Measurements from ENCODE around the gene GSS. TPM values are rescaled to one million over a fixed set of nuclear protein-coding genes. Genes with fewer than 3 reads are reported as not detected.
A peak's percentile ranks its signal among the peaks of the same experiment; 100 is the strongest.

GSS gene
- total RNA-seq, 3 donors from 2014 or later, result 33.4 to 61.9 (median 53.7) TPM

- TF ChIP-seq POLR2AphosphoS5 (IDR thresholded peaks at IDR 0.05) (no peak), POLR2A (IDR thresholded peaks at IDR 0.05) (no peak), CTCF (IDR thresholded peaks at IDR 0.05) (no peak)
- Histone ChIP-seq H3K4me3 (no peak overlapping the region), H3K4me1 (peaks cover 0 to 8% of the 10 kb centered on the region in 2 donors), H3K9me3 (no peaks in the 10 kb centered on the region), H3K27ac (peak overlapping the region; percentile 75 to 76), H3K36me3 (no peaks in the 10 kb centered on the region), H3K27me3 (no peaks in the 10 kb centered on the region)
- peak in 1 of 2 donors; percentile 55 for DNase-seq (ENCODE audit: low spot score in 2 of 2)
- intact Hi-C loops (cut with DNase I; ENCODE audit: low total_unique reads), result no loop called here
Observed at GRCh38 chr20:34938466-34939163, 17.0 kb downstream of the GSS start.

- DNase-seq (ENCODE audit: low spot score in 2 of 2), result no peak
- H3K36me3 ChIP-seq, result no peaks in the 10 kb centered on the region
- H3K9me3 ChIP-seq, result no peaks in the 10 kb centered on the region
- H3K4me1 ChIP-seq, result no peaks in the 10 kb centered on the region
- no peak overlapping the region for H3K27ac ChIP-seq
- intact Hi-C loops (cut with DNase I; ENCODE audit: low total_unique reads), result no loop called here
- no peak overlapping the region for H3K4me3 ChIP-seq
- H3K27me3 ChIP-seq, result no peaks in the 10 kb centered on the region
- no peak for TF ChIP-seq POLR2AphosphoS5 (IDR thresholded peaks at IDR 0.05)
Observed at GRCh38 chr20:34931771-34932170, 23.8 kb downstream of the GSS start.

GRCh38 chr20:34928411-34928810 lies 27.2 kb downstream of the GSS start:
- Histone ChIP-seq H3K36me3 (no peaks in the 10 kb centered on the region), H3K4me1 (no peaks in the 10 kb centered on the region), H3K27ac (peak overlapping the region; percentile 66 to 76), H3K27me3 (no peaks in the 10 kb centered on the region), H3K4me3 (no peak overlapping the region), H3K9me3 (no peaks in the 10 kb centered on the region)
- no peak for TF ChIP-seq POLR2AphosphoS5 (IDR thresholded peaks at IDR 0.05)
- intact Hi-C loops (cut with DNase I; ENCODE audit: low total_unique reads), result no loop called here
- DNase-seq (ENCODE audit: low spot score in 2 of 2), result no peak

GRCh38 chr20:34927736-34928135 lies 27.9 kb downstream of the GSS start:
- no peaks in the 10 kb centered on the region for H3K9me3 ChIP-seq
- no peak overlapping the region for H3K4me3 ChIP-seq
- no peaks in the 10 kb centered on the region for H3K36me3 ChIP-seq
- H3K27ac ChIP-seq, result peak overlapping the region; percentile 66 to 76
- intact Hi-C loops (cut with DNase I; ENCODE audit: low total_unique reads), result no loop called here
- DNase-seq (ENCODE audit: low spot score in 2 of 2), result no peak
- TF ChIP-seq POLR2A (IDR thresholded peaks at IDR 0.05) (no peak), CTCF (IDR thresholded peaks at IDR 0.05) (no peak), POLR2AphosphoS5 (IDR thresholded peaks at IDR 0.05) (no peak)
- H3K27me3 ChIP-seq, result no peaks in the 10 kb centered on the region
- no peaks in the 10 kb centered on the region for H3K4me1 ChIP-seq

- TF ChIP-seq POLR2AphosphoS5 (IDR thresholded peaks at IDR 0.05) (no peak), POLR2A (IDR thresholded peaks at IDR 0.05) (no peak), CTCF (IDR thresholded peaks at IDR 0.05) (no peak)
- Histone ChIP-seq H3K9me3 (no peaks in the 10 kb centered on the region), H3K27ac (peak overlapping the region; percentile 66 to 76), H3K4me1 (no peaks in the 10 kb centered on the region), H3K27me3 (no peaks in the 10 kb centered on the region), H3K36me3 (no peaks in the 10 kb centered on the region), H3K4me3 (no peak overlapping the region)
- intact Hi-C loops (cut with DNase I; ENCODE audit: low total_unique reads), result no loop called here
- DNase-seq (ENCODE audit: low spot score in 2 of 2), result no peak
Observed at GRCh38 chr20:34926581-34926980, 29.0 kb downstream of the GSS start.

GRCh38 chr20:34925981-34926380 lies 29.6 kb downstream of the GSS start:
- H3K4me1 ChIP-seq, result no peaks in the 10 kb centered on the region
- H3K9me3 ChIP-seq, result no peaks in the 10 kb centered on the region
- H3K4me3 ChIP-seq, result no peak overlapping the region
- no peaks in the 10 kb centered on the region for H3K36me3 ChIP-seq
- no peaks in the 10 kb centered on the region for H3K27me3 ChIP-seq
- DNase-seq (ENCODE audit: low spot score in 2 of 2), result no peak
- peak overlapping the region in 1 of 2 donors; percentile 66 for H3K27ac ChIP-seq
- TF ChIP-seq POLR2A (IDR thresholded peaks at IDR 0.05), result no peak
- TF ChIP-seq CTCF (IDR thresholded peaks at IDR 0.05), result no peak
- TF ChIP-seq POLR2AphosphoS5 (IDR thresholded peaks at IDR 0.05), result no peak
- intact Hi-C loops (cut with DNase I; ENCODE audit: low total_unique reads), result no loop called here
